Natural killer cell treated with Interleukin-12 subunit alpha and Interleukin-12 subunit beta and Interleukin-15 and Interleukin-18, amount 100 ng/mL, for 72 hours (primary cell): ENCODE measurements around the gene TRPM2. TPM values are rescaled to one million over a fixed set of nuclear protein-coding genes. Genes with fewer than 3 reads are reported as not detected.

Experiments
- ATAC-seq, 2 donors: fragments of 150-1000 bp; cut with Tn5 transposase in 1 of 2; sonication (Bioruptor Pico), chemical (Tn5 transposase) in 1 of 2; 2 replicates each; pipeline ENCODE4 v1.10.0; 2021
- DNase-seq: peaks from one replicate; pipeline ENCODE4 v3.0.0; 2022; ENCODE audit warnings: low spot score
- H3K27ac Mint-ChIP-seq, 2 donors: 1 replicate in 1 of 2; 2 replicates in 1 of 2; pipeline ENCODE4 v1.8.0; 2022; ENCODE audit warnings: mixed read lengths in 2 of 2, mild to moderate bottlenecking in 1 of 2, moderate library complexity in 1 of 2
- H3K27me3 Mint-ChIP-seq, 2 donors: 1 replicate in 1 of 2; 2 replicates in 1 of 2; pipeline ENCODE4 v1.8.0; 2022; ENCODE audit warnings: mixed read lengths in 2 of 2
- H3K36me3 Mint-ChIP-seq: one replicate; pipeline ENCODE4 v1.8.0; 2022; ENCODE audit warnings: mixed read lengths
- H3K4me1 Mint-ChIP-seq, 2 donors: 1 replicate in 1 of 2; 2 replicates in 1 of 2; pipeline ENCODE4 v1.8.0; 2022; ENCODE audit warnings: low read depth in 2 of 2, mixed read lengths in 2 of 2, mild to moderate bottlenecking in 1 of 2
- H3K4me3 Mint-ChIP-seq: one replicate; pipeline ENCODE4 v1.8.0; 2022; ENCODE audit warnings: mixed read lengths
- H3K9me3 Mint-ChIP-seq: 2 replicates; pipeline ENCODE4 v1.8.0; 2022; ENCODE audit warnings: mixed read lengths
- total RNA-seq, 2 donors: library from RNA; stranded (reverse); gene quantifications; one replicate each; pipeline ENCODE4 v1.2.3, GENCODE V29; 2022

Gene TRPM2
- total RNA-seq, 2 donors from 2014 or later: 14.7 to 15.8 TPM

DNA sequence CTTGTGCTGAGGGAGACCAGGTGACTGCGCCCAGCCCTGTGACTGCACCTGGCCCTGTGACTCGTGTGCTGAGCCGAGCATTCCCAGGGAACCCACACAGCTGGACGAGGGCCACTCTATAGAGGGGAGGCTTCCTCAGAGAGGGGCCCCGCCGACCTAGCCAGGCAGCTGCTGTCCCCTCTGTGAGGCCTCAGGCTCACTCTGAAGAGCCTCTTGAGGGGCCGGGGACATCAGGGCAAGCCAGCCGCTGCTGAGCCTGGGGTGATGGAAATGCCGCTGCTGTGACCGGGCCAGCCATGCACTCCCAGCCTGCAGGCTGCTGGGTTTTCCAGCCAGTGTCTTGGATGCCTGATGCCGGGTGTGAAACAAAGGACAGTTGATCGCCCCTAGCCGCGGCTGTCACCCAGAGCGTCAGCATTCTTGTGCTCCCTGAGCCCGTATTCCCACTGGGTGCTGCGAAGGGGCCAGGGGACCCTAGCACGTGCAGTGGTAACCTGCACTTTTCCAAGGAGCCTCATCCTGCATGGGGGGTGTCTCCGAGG is 36.1 kb upstream of the TRPM2 start:
- H3K9me3 Mint-ChIP-seq: no peaks in the 10 kb centered on the region
- ATAC-seq: no peak
- no peak overlapping the region for H3K4me3 Mint-ChIP-seq
- no peak for DNase-seq
- peaks cover 0 to 3% of the 10 kb centered on the region in 2 donors for H3K4me1 Mint-ChIP-seq
- H3K27me3 Mint-ChIP-seq: no peaks in the 10 kb centered on the region
- no peak overlapping the region for H3K27ac Mint-ChIP-seq
- no peaks in the 10 kb centered on the region for H3K36me3 Mint-ChIP-seq

DNA sequence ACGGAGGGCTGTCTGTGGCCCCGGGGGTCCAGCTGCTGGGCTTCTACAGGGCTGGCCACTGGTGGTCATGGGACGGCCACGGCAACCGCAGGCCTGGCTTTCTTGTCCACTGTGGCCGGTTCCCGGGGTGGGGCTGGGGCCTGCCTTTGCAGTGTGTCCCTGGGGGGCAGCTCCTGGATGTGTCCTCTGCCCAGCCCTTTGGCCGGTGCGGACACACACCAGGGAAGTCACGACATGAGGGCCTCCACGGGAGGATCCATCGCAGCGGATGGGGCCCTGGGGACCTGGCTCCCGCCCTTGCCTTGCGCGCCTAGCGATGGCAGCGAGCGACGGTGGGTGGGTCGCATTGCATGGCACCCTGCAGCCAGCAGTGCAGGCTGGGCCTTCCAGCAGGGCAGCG is 35.5 kb upstream of the TRPM2 start:
- DNase-seq: no peak
- H3K36me3 Mint-ChIP-seq: no peaks in the 10 kb centered on the region
- no peaks in the 10 kb centered on the region for H3K27me3 Mint-ChIP-seq
- peaks cover 0 to 3% of the 10 kb centered on the region in 2 donors for H3K4me1 Mint-ChIP-seq
- no peak for ATAC-seq
- no peak overlapping the region for H3K4me3 Mint-ChIP-seq
- H3K9me3 Mint-ChIP-seq: no peaks in the 10 kb centered on the region
- no peak overlapping the region for H3K27ac Mint-ChIP-seq

DNA sequence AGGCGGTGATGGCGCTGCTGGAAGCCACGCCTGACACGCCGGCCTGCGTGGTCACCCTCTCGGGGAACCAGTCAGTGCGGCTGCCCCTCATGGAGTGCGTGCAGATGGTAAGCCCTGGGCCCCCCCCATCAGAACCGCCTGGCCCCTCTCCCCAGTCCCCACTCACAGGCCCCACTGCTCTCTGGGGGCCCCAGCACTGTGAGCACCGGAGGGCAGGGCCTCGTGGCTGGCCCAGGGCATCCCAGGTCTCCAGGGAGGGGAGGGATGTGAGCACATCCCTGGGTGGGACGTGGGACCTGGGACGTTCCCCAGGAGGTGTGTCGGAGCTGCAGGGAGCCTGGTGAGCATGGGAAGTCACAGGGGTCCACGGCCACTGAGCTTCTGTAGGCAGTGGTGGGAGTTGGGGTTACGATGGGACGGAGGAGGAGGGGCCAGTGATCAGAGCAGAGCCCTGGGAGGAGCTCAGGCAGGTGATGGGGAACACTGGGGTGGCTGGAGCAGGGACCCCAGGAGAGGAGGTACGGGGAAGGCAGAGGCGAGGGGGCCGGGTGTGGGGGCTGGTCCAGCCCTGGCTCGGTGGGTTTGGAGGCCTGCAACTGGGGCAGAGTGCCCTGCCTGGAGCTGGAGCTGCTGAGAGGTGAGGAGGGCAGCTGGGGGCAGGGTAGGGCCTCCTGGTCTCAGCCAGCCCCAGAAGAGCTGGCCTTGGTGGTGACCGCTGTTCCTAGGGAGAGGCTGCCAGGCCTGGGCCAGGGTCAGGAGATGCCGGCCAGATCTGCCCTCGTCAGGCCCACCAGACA is 34.7 kb upstream of the TRPM2 start:
- H3K4me1 Mint-ChIP-seq: peaks cover 0 to 3% of the 10 kb centered on the region in 2 donors
- no peak overlapping the region for H3K4me3 Mint-ChIP-seq
- no peaks in the 10 kb centered on the region for H3K36me3 Mint-ChIP-seq
- no peak overlapping the region for H3K27ac Mint-ChIP-seq
- ATAC-seq: no peak
- no peaks in the 10 kb centered on the region for H3K27me3 Mint-ChIP-seq
- no peak for DNase-seq
- H3K9me3 Mint-ChIP-seq: no peaks in the 10 kb centered on the region

DNA sequence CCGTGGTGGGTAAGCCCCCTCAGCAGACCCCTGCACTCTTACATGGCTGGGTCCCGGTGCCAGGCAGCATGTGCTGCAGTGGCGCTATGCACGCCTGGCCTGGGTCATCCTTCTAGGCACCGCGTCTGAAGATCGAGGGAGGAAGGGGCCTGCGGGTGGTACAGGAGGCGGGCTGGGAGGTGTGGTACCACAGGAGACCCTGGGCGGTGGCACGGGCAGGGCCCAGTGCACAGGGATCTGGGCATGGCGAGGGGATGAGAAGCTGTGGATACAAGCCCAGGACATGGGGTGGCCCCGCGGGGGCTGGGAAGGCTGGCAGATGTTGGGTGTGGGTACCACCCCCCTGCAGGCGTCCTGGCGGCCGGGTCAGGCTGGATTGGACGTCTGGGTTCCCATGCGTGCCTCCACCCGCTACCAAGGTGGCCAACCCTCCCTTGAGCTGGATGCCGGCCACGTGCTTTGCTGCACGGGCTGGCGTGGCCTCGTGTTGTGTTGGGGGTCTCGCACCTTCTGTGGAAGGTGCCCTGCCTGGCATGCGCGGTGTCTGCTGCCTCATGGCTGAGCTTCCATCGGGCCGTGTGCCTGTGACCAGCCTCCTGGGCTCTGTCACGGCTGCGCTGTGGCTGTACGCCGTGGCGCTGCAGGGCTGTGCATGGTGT is 33.9 kb upstream of the TRPM2 start:
- no peak overlapping the region for H3K27ac Mint-ChIP-seq
- H3K4me3 Mint-ChIP-seq: no peak overlapping the region
- ATAC-seq (no peak), DNase-seq (no peak)
- H3K4me1 Mint-ChIP-seq: peaks cover 0 to 3% of the 10 kb centered on the region in 2 donors
- no peaks in the 10 kb centered on the region for H3K36me3 Mint-ChIP-seq
- no peaks in the 10 kb centered on the region for H3K27me3 Mint-ChIP-seq
- no peaks in the 10 kb centered on the region for H3K9me3 Mint-ChIP-seq

DNA sequence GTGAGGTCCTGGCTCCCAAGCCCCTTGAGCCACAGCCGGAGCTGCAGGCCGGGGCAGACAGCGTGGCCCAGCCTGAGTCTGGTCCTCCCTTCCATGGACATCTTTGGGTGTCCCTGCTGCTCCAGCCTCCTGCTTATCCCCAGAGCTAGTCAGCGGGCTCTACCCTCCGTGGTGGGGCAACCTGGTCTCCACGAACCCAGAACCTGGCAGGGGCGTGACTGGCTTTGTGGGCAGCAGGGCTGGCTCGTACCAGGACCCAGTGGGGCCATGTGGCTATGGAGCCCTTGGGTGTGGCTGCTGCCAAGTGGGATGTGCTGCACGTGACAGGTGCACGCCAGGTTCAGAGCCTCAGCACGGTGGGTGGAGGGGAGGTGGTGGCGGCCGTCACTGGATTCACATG is 32.6 kb upstream of the TRPM2 start:
- Mint-ChIP-seq H3K27me3 (no peaks in the 10 kb centered on the region), H3K9me3 (no peaks in the 10 kb centered on the region), H3K4me3 (no peak overlapping the region), H3K36me3 (no peaks in the 10 kb centered on the region), H3K4me1 (peaks cover 0 to 3% of the 10 kb centered on the region in 2 donors), H3K27ac (no peak overlapping the region)
- DNase-seq: no peak
- no peak for ATAC-seq

DNA sequence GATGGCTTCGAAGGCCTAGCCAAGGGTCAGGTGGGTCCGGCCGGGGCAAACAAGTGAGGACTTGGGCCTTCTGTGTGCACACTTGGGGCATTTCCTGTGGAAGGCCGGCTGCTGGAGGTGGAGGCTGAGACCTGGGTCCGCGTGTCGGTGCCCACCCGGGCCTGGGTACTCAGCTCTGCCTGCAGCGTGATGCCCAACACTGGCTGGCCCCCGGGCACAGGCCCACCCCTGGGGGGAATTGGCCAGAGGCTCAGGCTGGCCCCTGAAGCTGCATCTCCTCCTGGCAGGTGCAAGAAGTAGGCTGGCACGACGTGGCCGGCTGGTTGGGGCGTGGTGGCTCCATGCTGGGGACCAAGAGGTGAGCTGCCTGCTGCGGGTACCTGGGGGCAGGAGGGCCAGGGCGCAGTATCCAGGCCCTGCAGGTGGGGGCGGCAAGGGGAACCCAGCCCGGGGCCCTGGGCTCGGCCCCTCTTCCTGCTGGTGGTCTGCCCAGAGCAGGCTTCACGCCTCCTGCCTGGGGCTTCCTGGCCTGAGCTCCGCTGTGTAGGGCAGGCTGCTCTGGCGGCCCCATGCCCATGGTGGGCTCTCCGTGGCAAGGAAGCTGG is 31.5 kb upstream of the TRPM2 start:
- H3K36me3 Mint-ChIP-seq: no peaks in the 10 kb centered on the region
- H3K4me3 Mint-ChIP-seq: no peak overlapping the region
- DNase-seq: no peak
- H3K27ac Mint-ChIP-seq: no peak overlapping the region
- H3K4me1 Mint-ChIP-seq: no peaks in the 10 kb centered on the region
- no peaks in the 10 kb centered on the region for H3K9me3 Mint-ChIP-seq
- no peak for ATAC-seq
- no peaks in the 10 kb centered on the region for H3K27me3 Mint-ChIP-seq

DNA sequence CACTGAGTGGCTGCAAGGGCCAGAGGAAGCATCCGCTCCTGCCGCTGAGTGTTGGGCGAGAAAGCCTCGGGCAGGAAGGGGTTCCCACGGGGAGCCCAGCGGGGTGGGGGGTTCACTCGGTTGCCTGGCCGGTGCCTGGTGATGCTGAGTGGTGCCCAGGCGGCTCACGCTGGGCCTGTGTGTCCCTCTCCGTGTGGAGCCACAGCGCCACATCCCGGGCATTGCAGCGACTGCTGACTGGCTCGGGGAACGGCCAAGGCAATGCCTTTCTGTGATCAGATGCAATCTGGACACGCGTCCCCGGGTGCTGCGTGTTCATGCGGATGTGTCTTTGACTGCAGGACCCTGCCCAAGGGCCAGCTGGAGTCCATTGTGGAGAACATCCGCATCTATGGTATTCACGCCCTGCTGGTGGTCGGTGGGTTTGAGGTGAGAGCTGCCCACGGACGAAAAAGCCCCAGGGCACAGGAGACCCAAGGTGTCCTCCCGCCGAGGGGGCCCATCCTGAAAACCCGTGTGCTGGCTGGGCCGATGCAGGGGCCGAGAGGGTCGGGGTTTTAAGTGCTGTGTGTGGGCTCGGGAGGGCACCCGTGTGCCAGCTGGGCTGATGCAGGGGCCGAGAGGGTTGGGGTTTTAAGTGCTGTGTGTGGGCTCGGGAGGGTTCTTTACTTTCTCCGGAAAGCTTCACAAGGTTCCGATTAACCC is 30.6 kb upstream of the TRPM2 start:
- Mint-ChIP-seq H3K4me3 (no peak overlapping the region), H3K27me3 (no peaks in the 10 kb centered on the region), H3K4me1 (no peaks in the 10 kb centered on the region), H3K27ac (no peak overlapping the region), H3K9me3 (no peaks in the 10 kb centered on the region), H3K36me3 (no peaks in the 10 kb centered on the region)
- ATAC-seq (no peak), DNase-seq (no peak)

DNA sequence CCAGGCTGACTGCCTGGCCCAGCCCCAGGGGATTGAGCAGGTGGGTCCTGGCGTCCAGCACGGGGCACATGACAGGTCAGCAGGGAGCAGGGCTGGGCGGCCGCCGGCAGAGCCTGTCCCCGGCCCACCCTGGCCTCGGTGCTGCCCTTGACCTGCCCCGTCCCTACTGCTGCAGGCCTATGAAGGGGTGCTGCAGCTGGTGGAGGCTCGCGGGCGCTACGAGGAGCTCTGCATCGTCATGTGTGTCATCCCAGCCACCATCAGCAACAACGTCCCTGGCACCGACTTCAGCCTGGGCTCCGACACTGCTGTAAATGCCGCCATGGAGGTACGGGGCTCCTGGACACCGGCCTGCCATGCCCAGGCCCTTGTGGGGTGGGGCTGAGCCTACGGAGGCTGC is 29.8 kb upstream of the TRPM2 start:
- Mint-ChIP-seq H3K36me3 (no peaks in the 10 kb centered on the region), H3K4me1 (no peaks in the 10 kb centered on the region), H3K27ac (no peak overlapping the region), H3K9me3 (no peaks in the 10 kb centered on the region), H3K4me3 (no peak overlapping the region), H3K27me3 (no peaks in the 10 kb centered on the region)
- no peak for DNase-seq
- ATAC-seq: no peak

DNA sequence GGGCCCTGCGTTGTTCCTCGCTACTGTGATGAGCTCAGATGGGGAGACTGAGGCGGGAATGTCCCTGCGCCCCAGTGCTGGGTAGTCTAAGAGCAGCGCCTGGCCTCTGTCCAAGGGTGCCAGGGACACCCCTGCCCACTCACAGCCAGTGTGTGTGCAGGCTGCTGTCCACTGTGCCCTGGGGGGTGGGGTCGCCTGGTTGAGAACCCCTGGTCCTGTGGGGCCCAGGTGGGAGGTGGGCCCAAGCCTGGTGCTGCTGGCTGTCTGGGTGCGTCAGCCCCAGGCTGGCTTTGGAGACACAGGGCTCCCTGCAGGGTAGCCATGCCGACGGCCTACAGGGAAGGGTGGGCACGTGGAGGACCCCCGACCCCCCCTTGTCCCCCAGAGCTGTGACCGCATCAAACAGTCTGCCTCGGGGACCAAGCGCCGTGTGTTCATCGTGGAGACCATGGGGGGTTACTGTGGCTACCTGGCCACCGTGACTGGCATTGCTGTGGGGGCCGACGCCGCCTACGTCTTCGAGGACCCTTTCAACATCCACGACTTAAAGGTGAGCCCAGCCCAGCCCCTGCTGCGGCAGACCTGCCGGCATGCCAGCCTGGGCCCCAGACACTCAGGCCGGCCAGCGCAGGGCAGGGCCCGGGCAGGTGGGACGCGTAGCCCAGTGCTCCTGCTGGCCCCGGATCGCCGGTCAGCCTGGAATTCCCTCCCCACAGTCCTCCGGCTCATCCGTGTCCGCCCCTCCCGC is 29.1 kb upstream of the TRPM2 start:
- no peak for DNase-seq
- H3K9me3 Mint-ChIP-seq: no peaks in the 10 kb centered on the region
- H3K36me3 Mint-ChIP-seq: no peaks in the 10 kb centered on the region
- ATAC-seq: no peak
- no peaks in the 10 kb centered on the region for H3K4me1 Mint-ChIP-seq
- H3K4me3 Mint-ChIP-seq: no peak overlapping the region
- no peak overlapping the region for H3K27ac Mint-ChIP-seq
- H3K27me3 Mint-ChIP-seq: no peaks in the 10 kb centered on the region

DNA sequence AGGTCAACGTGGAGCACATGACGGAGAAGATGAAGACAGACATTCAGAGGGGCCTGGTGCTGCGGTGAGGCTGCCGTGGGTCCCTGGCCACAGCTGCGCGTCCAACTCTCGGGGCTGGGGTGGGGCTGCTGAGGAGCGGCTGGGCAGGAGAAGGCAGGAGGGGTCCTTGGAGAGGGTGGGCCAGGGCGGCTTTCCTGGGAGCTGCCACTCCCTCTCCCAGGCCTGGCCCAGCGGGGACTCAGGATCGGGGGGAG is 28.6 kb upstream of the TRPM2 start:
- Mint-ChIP-seq H3K36me3 (no peaks in the 10 kb centered on the region), H3K27me3 (no peaks in the 10 kb centered on the region), H3K27ac (no peak overlapping the region), H3K4me3 (no peak overlapping the region), H3K4me1 (no peaks in the 10 kb centered on the region), H3K9me3 (no peaks in the 10 kb centered on the region)
- no peak for ATAC-seq
- DNase-seq: no peak

DNA sequence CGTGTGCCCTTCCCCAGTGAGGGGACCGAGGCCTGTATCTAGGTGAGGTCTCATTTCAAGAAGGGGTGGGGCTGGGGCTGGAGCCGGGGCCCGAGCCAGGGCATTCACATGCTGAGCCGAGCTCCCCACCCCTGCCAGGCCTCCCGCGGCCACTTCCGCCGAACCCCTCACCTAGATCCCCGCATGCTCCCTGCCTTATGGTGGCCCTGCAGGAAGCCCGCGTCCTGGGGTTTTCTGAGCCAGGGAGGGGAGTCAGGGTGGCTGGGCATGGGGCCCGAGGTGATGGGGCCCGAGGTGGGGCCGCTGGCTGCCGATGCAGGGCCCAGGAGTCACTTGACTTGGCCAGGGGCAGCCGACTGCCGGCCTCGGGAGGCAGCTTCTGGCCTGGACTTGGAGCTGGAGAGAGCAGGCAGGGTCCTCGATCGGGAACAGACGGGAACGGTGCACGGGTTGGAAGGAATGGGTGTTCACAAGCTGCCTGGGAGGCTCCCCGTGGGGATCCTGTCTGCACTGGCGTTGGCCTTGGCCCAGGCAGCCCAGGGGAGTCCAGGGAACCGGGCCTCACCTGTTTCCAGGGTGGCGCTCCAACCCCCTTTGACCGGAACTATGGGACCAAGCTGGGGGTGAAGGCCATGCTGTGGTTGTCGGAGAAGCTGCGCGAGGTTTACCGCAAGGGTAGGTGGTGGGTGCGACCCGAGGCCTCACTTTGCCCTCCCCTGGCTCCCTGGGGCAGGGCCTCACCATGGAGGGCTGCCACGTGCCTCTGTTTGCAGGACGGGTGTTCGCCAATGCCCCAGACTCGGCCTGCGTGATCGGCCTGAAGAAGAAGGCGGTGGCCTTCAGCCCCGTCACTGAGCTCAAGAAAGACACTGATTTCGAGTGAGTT is 27.8 kb upstream of the TRPM2 start:
- no peaks in the 10 kb centered on the region for H3K27me3 Mint-ChIP-seq
- no peaks in the 10 kb centered on the region for H3K9me3 Mint-ChIP-seq
- no peak overlapping the region for H3K4me3 Mint-ChIP-seq
- H3K27ac Mint-ChIP-seq: no peak overlapping the region
- no peaks in the 10 kb centered on the region for H3K36me3 Mint-ChIP-seq
- no peaks in the 10 kb centered on the region for H3K4me1 Mint-ChIP-seq
- DNase-seq: no peak
- ATAC-seq: no peak

DNA sequence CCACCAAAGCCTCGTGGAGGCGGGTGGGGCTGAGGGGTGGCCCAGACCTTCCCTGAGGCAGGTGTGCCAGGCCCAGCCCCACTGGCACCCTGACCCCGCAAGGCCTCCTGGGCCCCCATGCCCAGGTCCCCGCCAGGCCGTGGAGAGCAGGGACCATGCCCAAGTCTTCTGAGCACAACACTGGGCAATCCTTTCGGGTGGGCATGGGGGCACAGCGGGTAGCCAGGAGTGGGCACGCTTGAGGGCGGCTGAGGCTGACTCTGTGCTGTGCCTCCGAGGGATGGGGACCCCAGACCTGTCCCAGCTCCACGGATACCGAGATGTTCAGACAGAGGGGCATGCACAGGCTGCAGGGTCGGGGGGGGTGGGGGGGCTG is 27.2 kb upstream of the TRPM2 start:
- H3K27me3 Mint-ChIP-seq: no peaks in the 10 kb centered on the region
- no peaks in the 10 kb centered on the region for H3K4me1 Mint-ChIP-seq
- no peak for DNase-seq
- ATAC-seq: no peak
- no peaks in the 10 kb centered on the region for H3K9me3 Mint-ChIP-seq
- no peaks in the 10 kb centered on the region for H3K36me3 Mint-ChIP-seq
- H3K27ac Mint-ChIP-seq: no peak overlapping the region
- H3K4me3 Mint-ChIP-seq: no peak overlapping the region
